Activated naive CD4-positive, alpha-beta T cell treated with anti-CD3 and anti-CD28 coated beads, Interleukin-2, amount 50 U/mL, for 24 hours (primary cell): ENCODE data around the gene NDUFC2.
"Not testable (repeated sequence)": the region's sequence is repeated elsewhere in the genome, so short reads cannot be mapped to it uniquely, and the experiment has no call there.

Experiments
- H3K27ac Mint-ChIP-seq: one replicate; pipeline ENCODE4 v1.8.0; 2021; ENCODE audit warnings: mild to moderate bottlenecking, mixed read lengths
- H3K27me3 Mint-ChIP-seq: one replicate; pipeline ENCODE4 v1.8.0; 2021; ENCODE audit warnings: mixed read lengths
- H3K36me3 Mint-ChIP-seq: one replicate; pipeline ENCODE4 v1.8.0; 2021; ENCODE audit warnings: mixed read lengths
- H3K4me1 Mint-ChIP-seq: one replicate; pipeline ENCODE4 v1.8.0; 2021; ENCODE audit warnings: mixed read lengths
- H3K4me3 Mint-ChIP-seq: one replicate; pipeline ENCODE4 v1.8.0; 2021; ENCODE audit warnings: mild to moderate bottlenecking, mixed read lengths
- H3K9me3 Mint-ChIP-seq: one replicate; pipeline ENCODE4 v1.8.0; 2021; ENCODE audit warnings: mixed read lengths

NDUFC2 gene

GRCh38 chr11:78079232-78080083, at the start of gene NDUFC2:
TSS of gene NDUFC2 (minus strand) at chr11:78079862. CDS start at chr11:78079744, 118 bp downstream.
- H3K27ac Mint-ChIP-seq, result peak within 1 kb of the TSS; percentile 93
- H3K4me1 Mint-ChIP-seq, result peaks cover 47% of the 10 kb centered on the region
- no peaks in the 10 kb centered on the region for H3K27me3 Mint-ChIP-seq
- peak within 1 kb of the TSS; percentile 93 for H3K4me3 Mint-ChIP-seq
- no peaks in the 10 kb centered on the region for H3K9me3 Mint-ChIP-seq
- no peaks in the 10 kb centered on the region for H3K36me3 Mint-ChIP-seq

- no peaks in the 10 kb centered on the region for H3K27me3 Mint-ChIP-seq
Observed at GRCh38 chr11:78127403-78127802, 47.7 kb upstream of the NDUFC2 start.

GRCh38 chr11:78112582-78113275, 33.1 kb upstream of the NDUFC2 start:
- peaks cover 17% of the 10 kb centered on the region for H3K36me3 Mint-ChIP-seq

More at GRCh38 chr11:78127403-78127802, 47.7 kb upstream of the NDUFC2 start:
- Mint-ChIP-seq H3K27ac (no peak overlapping the region), H3K9me3 (no peaks in the 10 kb centered on the region), H3K4me1 (peaks cover 13% of the 10 kb centered on the region), H3K36me3 (peaks cover 5% of the 10 kb centered on the region), H3K4me3 (no peak overlapping the region)

GRCh38 chr11:78111298-78111697, 31.6 kb upstream of the NDUFC2 start:
- Mint-ChIP-seq H3K9me3 (no peaks in the 10 kb centered on the region), H3K27ac (no peak overlapping the region), H3K36me3 (peaks cover 18% of the 10 kb centered on the region), H3K27me3 (no peaks in the 10 kb centered on the region), H3K4me1 (no peaks in the 10 kb centered on the region), H3K4me3 (no peak overlapping the region)

More at GRCh38 chr11:78112582-78113275, 33.1 kb upstream of the NDUFC2 start:
- Mint-ChIP-seq H3K4me3 (no peak overlapping the region), H3K9me3 (no peaks in the 10 kb centered on the region), H3K27me3 (no peaks in the 10 kb centered on the region), H3K27ac (no peak overlapping the region), H3K4me1 (no peaks in the 10 kb centered on the region)

- no peaks in the 10 kb centered on the region for H3K27me3 Mint-ChIP-seq
- peaks cover 19% of the 10 kb centered on the region for H3K36me3 Mint-ChIP-seq
- no peaks in the 10 kb centered on the region for H3K9me3 Mint-ChIP-seq
- no peak overlapping the region for H3K4me3 Mint-ChIP-seq
- H3K4me1 Mint-ChIP-seq, result no peaks in the 10 kb centered on the region
- no peak overlapping the region for H3K27ac Mint-ChIP-seq
Observed at GRCh38 chr11:78110830-78111229, 31.2 kb upstream of the NDUFC2 start.

GRCh38 chr11:78110351-78110750, 30.7 kb upstream of the NDUFC2 start:
- Mint-ChIP-seq H3K9me3 (no peaks in the 10 kb centered on the region), H3K4me1 (no peaks in the 10 kb centered on the region), H3K36me3 (peaks cover 19% of the 10 kb centered on the region), H3K27ac (no peak overlapping the region), H3K4me3 (no peak overlapping the region), H3K27me3 (no peaks in the 10 kb centered on the region)

GRCh38 chr11:78109081-78110015, 29.7 kb upstream of the NDUFC2 start:
- H3K36me3 Mint-ChIP-seq, result peaks cover 19% of the 10 kb centered on the region

GRCh38 chr11:78100676-78101472, 21.2 kb upstream of the NDUFC2 start:
- no peak overlapping the region for H3K27ac Mint-ChIP-seq
- no peaks in the 10 kb centered on the region for H3K27me3 Mint-ChIP-seq
- H3K4me1 Mint-ChIP-seq, result no peaks in the 10 kb centered on the region
- peaks cover 22% of the 10 kb centered on the region for H3K36me3 Mint-ChIP-seq
- H3K9me3 Mint-ChIP-seq, result no peaks in the 10 kb centered on the region
- no peak overlapping the region for H3K4me3 Mint-ChIP-seq

More at GRCh38 chr11:78109081-78110015, 29.7 kb upstream of the NDUFC2 start:
- Mint-ChIP-seq H3K4me1 (no peaks in the 10 kb centered on the region), H3K27ac (no peak overlapping the region), H3K9me3 (no peaks in the 10 kb centered on the region), H3K4me3 (no peak overlapping the region), H3K27me3 (no peaks in the 10 kb centered on the region)

- Mint-ChIP-seq H3K4me3 (no peak overlapping the region), H3K27ac (no peak overlapping the region), H3K36me3 (peaks cover 23% of the 10 kb centered on the region), H3K4me1 (no peaks in the 10 kb centered on the region), H3K27me3 (no peaks in the 10 kb centered on the region), H3K9me3 (no peaks in the 10 kb centered on the region)
Observed at GRCh38 chr11:78100261-78100660, 20.6 kb upstream of the NDUFC2 start.

- H3K4me1 Mint-ChIP-seq, result peaks cover 2% of the 10 kb centered on the region
- no peaks in the 10 kb centered on the region for H3K27me3 Mint-ChIP-seq
- no peaks in the 10 kb centered on the region for H3K9me3 Mint-ChIP-seq
- peaks cover 27% of the 10 kb centered on the region for H3K36me3 Mint-ChIP-seq
- no peak overlapping the region for H3K27ac Mint-ChIP-seq
- no peak overlapping the region for H3K4me3 Mint-ChIP-seq
Observed at GRCh38 chr11:78099666-78100065, 20.0 kb upstream of the NDUFC2 start.

- Mint-ChIP-seq H3K36me3 (peaks cover 27% of the 10 kb centered on the region), H3K4me1 (peaks cover 7% of the 10 kb centered on the region), H3K4me3 (no peak overlapping the region), H3K9me3 (no peaks in the 10 kb centered on the region), H3K27me3 (no peaks in the 10 kb centered on the region), H3K27ac (no peak overlapping the region)
Observed at GRCh38 chr11:78097666-78098385, 18.2 kb upstream of the NDUFC2 start.

GRCh38 chr11:78094250-78094649, 14.6 kb upstream of the NDUFC2 start:
- H3K9me3 Mint-ChIP-seq, result no peaks in the 10 kb centered on the region
- H3K4me1 Mint-ChIP-seq, result peaks cover 7% of the 10 kb centered on the region
- H3K27me3 Mint-ChIP-seq, result no peaks in the 10 kb centered on the region
- no peak overlapping the region for H3K27ac Mint-ChIP-seq
- H3K4me3 Mint-ChIP-seq, result no peak overlapping the region
- peaks cover 13% of the 10 kb centered on the region for H3K36me3 Mint-ChIP-seq

- not testable (repeated sequence) for H3K4me1 Mint-ChIP-seq, H3K9me3 Mint-ChIP-seq, H3K4me3 Mint-ChIP-seq, H3K36me3 Mint-ChIP-seq, H3K27me3 Mint-ChIP-seq, H3K27ac Mint-ChIP-seq
Observed at GRCh38 chr11:78086521-78087074, 6.9 kb upstream of the NDUFC2 start.

- no peak overlapping the region for H3K4me3 Mint-ChIP-seq
- no peaks in the 10 kb centered on the region for H3K36me3 Mint-ChIP-seq
- H3K9me3 Mint-ChIP-seq, result no peaks in the 10 kb centered on the region
- no peaks in the 10 kb centered on the region for H3K27me3 Mint-ChIP-seq
- H3K4me1 Mint-ChIP-seq, result peaks cover 10% of the 10 kb centered on the region
- no peak overlapping the region for H3K27ac Mint-ChIP-seq
Observed at GRCh38 chr11:78085972-78086371, 6.3 kb upstream of the NDUFC2 start.
